ENCODE data around the gene LGALS3.

DNA sequence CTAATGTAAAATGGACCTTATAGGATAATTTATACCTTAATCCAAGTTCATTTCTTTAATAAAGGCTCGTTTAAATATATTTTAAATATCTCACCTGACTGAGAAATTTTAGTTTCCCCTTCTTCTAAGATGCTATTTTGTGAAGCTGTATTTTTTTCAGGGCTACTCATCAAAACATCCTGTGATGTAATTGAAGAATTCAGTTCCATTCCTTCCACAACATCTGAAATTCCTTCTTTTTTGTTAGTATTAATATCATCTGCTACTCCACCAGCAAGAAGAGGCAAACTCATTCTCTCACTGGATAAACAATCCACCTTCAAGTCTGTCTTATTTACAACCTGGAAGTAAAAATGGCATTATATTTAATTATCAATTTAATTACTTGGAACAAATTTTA is 22.5 kb downstream of the LGALS3 start:
- no peak for TF ChIP-seq EZH2 (IDR thresholded peaks at IDR 0.05)
- no peak for TF ChIP-seq POLR2AphosphoS5 (IDR thresholded peaks at IDR 0.05; ENCODE audit: borderline replicate concordance, low read depth, low read length)

Measured in SK-N-MC (cell line).